Endothelial cell of umbilical vein (primary cell): ENCODE measurements around the gene BMP8B. TPM values are rescaled to one million over a fixed set of nuclear protein-coding genes. Genes with fewer than 3 reads are reported as not detected.
"Not testable (repeated sequence)": the region's sequence is repeated elsewhere in the genome, so short reads cannot be mapped to it uniquely, and the experiment has no call there.

Source experiments
- BruUV-seq: library from RNA; stranded (reverse); fragments of 400-500 nt; replicated peaks from 2 replicates; lab custom pipeline; 2021; lab: Mats Ljungman, UMichigan
- CTCF ChIA-PET: fragments of 300-600, 350-600 bp; sonication (Branson Sonifier 250); formaldehyde crosslinking; loops from one replicate; lab custom pipeline; 2021; ENCODE audit warnings: antibody characterized with exemption, inconsistent platforms; lab: Charles Lee
- POLR2A ChIA-PET: fragments of 300-600, 350-600 bp; sonication (Branson Sonifier 250); formaldehyde crosslinking; loops from one replicate; lab custom pipeline; 2021; ENCODE audit warnings: antibody characterized with exemption, inconsistent platforms; lab: Charles Lee
- DNase-seq: peaks from one replicate; pipeline ENCODE4 v3.0.0-alpha.2; 2011; ENCODE audit warnings: low read depth, low spot score
- FAIRE-seq: peaks from 2 replicates; lab custom pipeline; 2011; peaks lifted over from hg19 to GRCh38; lab: Jason Lieb, UNC
- H2AFZ ChIP-seq: 2 replicates; pipeline ENCODE4 v1.6.0; 2012; ENCODE audit warnings: low read depth, low read length, control low read depth, inconsistent platforms
- H3K27ac ChIP-seq: 2 replicates; pipeline ENCODE4 v1.5.1; 2011; ENCODE audit warnings: low read depth, mild to moderate bottlenecking, control low read depth, low read length, moderate library complexity; ENCODE audit not compliant: insufficient read depth
- H3K27me3 ChIP-seq, 2 experiments: 2 replicates each; pipeline versions ENCODE4 v1.6.0 to v1.6.1; 2011; ENCODE audit warnings: low read length in 2 of 2, mixed read lengths in 1 of 2; ENCODE audit not compliant: control insufficient read depth in 2 of 2, insufficient read depth in 2 of 2
- H3K36me3 ChIP-seq, 2 experiments: 2 replicates in 1 of 2; 3 replicates in 1 of 2; pipeline ENCODE4 v1.5.1; 2011; ENCODE audit warnings: low read length in 2 of 2, mild to moderate bottlenecking in 1 of 2, moderate library complexity in 1 of 2; ENCODE audit not compliant: control insufficient read depth in 2 of 2, insufficient read depth in 2 of 2; ENCODE audit errors: extremely low read depth in 1 of 2
- H3K4me1 ChIP-seq: 3 replicates; pipeline ENCODE4 v1.5.1; 2011; ENCODE audit warnings: mild to moderate bottlenecking, low read length; ENCODE audit not compliant: control insufficient read depth, insufficient read depth; ENCODE audit errors: extremely low read depth
- H3K4me2 ChIP-seq: 2 replicates; pipeline ENCODE4 v1.6.1; 2011; ENCODE audit warnings: low read length, control low read depth, mixed read lengths; ENCODE audit not compliant: insufficient read depth
- H3K4me3 ChIP-seq, 3 experiments: fragments of 200-600 bp in 1 of 3; sonication (generic), shearing (Covaris generic) in 1 of 3; replicated peaks in 1 of 3; 2 replicates each; pipeline ENCODE4 v1.5.1; 2011 to 2016; ENCODE audit warnings: control low read depth in 3 of 3, low read length in 3 of 3, mild to moderate bottlenecking in 2 of 3, inconsistent platforms in 1 of 3, low read depth in 1 of 3, moderate library complexity in 1 of 3; ENCODE audit not compliant: insufficient read depth in 1 of 3
- H3K79me2 ChIP-seq: 2 replicates; pipeline ENCODE4 v1.6.0; 2012; ENCODE audit warnings: low read length, inconsistent platforms; ENCODE audit not compliant: control insufficient read depth, insufficient read depth
- H3K9ac ChIP-seq: replicated peaks from 2 replicates; pipeline ENCODE3; 2011; ENCODE audit warnings: low read length, control low read depth; ENCODE audit not compliant: insufficient read depth; ENCODE audit errors: extremely low read depth
- H3K9me1 ChIP-seq: replicated peaks from 3 replicates; pipeline ENCODE4 v1.6.0; 2011; ENCODE audit warnings: mild to moderate bottlenecking, low read length; ENCODE audit not compliant: control insufficient read depth, insufficient read depth; ENCODE audit errors: extremely low read depth
- H3K9me3 ChIP-seq: replicated peaks from 2 replicates; pipeline ENCODE4 v1.5.1; 2012; ENCODE audit warnings: low read length, inconsistent platforms; ENCODE audit not compliant: control insufficient read depth, insufficient read depth
- H4K20me1 ChIP-seq: replicated peaks from 2 replicates; pipeline ENCODE3; 2011; ENCODE audit warnings: mild to moderate bottlenecking, low read length; ENCODE audit not compliant: control insufficient read depth, insufficient read depth; ENCODE audit errors: extremely low read depth
- EZH2 ChIP-seq: IDR thresholded peaks from 2 replicates; pipeline ENCODE4 v1.6.1; 2012; ENCODE audit warnings: borderline replicate concordance, low read depth, mild to moderate bottlenecking, moderate library complexity, low read length, inconsistent platforms; ENCODE audit not compliant: severe bottlenecking
- GATA2 ChIP-seq: IDR thresholded peaks from 2 replicates; pipeline ENCODE4 v1.7.0; 2011; ENCODE audit warnings: low read depth, mild to moderate bottlenecking, moderate library complexity, mixed read lengths, low read length; ENCODE audit not compliant: insufficient read length, insufficient read depth
- JUN ChIP-seq: IDR thresholded peaks from 2 replicates; pipeline ENCODE4 v1.6.1; 2011; ENCODE audit warnings: borderline replicate concordance, low read depth; ENCODE audit not compliant: insufficient read length, insufficient read depth
- POLR2AphosphoS5 ChIP-seq: IDR thresholded peaks from 2 replicates; pipeline ENCODE4 v1.6.1; 2012; ENCODE audit warnings: low read depth, mild to moderate bottlenecking, control low read depth, low read length, moderate library complexity; ENCODE audit not compliant: insufficient read depth
- dilution Hi-C: fragments of 300-500 bp; cut with MboI; formaldehyde crosslinking; loops from one replicate; pipeline ENCODE4 v1.15.0; 2019; ENCODE audit warnings: low sequenced_read_pairs; ENCODE audit not compliant: extremely low pct_ligation_motif_present
- intact Hi-C: fragments of 100-400 bp; cut with micrococcal nuclease; formaldehyde crosslinking; loops from one replicate; pipeline ENCODE4 v1.10.0; 2022
- polyA plus RNA-seq, 4 experiments: library from polyadenylated mRNA; depleted of rRNA in 3 of 4; stranded (reverse) in 3 of 4; unstranded in 1 of 4; fragments of >200 nt; gene quantifications; 2 replicates each; pipeline versions ENCODE4 v1.2.1 to v1.2.3, GENCODE V29; 2011 to 2012; ENCODE audit warnings: missing spikeins in 1 of 4
- total RNA-seq: library from RNA; stranded (reverse); gene quantifications from 2 replicates; pipeline ENCODE4 v1.2.3, GENCODE V29; 2021
- TF ChIP-seq, protein P1 (sequence below): IDR thresholded peaks from 2 replicates; pipeline ENCODE4 v1.6.1; 2011; ENCODE audit not compliant: insufficient read depth, insufficient read length

The BMP8B gene
- total and polyA plus RNA-seq, 2 donors (not counting 3 experiments of a cell fraction or from before 2014, with no cell fraction given) = 0.07 TPM; not detected in 1

DNA sequence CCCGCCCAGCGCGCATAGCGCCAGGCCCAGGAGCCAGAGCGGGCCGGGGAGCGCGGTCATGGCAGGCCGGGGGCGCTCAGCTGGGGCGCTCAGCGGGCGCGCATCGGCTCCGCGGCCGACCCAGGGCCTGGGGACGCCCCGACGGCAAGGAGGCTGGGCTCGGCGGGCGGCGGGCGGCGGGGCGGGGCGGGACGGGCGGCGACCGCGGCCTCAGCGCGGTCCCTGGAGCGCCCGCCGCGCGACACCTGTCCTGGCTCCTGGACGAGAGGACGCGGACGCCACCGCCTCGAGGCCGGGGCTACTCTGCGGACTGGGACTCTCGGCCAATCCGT, 273 bp downstream of the BMP8B start:
- no peak overlapping the region for H3K27ac ChIP-seq
- peaks cover 3% of the 10 kb centered on the region for H3K4me1 ChIP-seq
- ChIA-PET POLR2A (interaction anchor here (0.6 kb wide), 1 partner anchor 224 kb away, joined by 4 read pairs; no protein-coding TSS in a partner anchor), CTCF (interaction anchor here (0.6 kb wide), 1 partner anchor 87 kb away, joined by 3 read pairs; no protein-coding TSS in a partner anchor)
- no peaks in the 10 kb centered on the region for H3K79me2 ChIP-seq
- H3K36me3 ChIP-seq = no peaks in the 10 kb centered on the region
- dilution Hi-C loops (no loop called here), intact Hi-C loops (no loop called here)
- peak overlapping the region; percentile 70 for H2AFZ ChIP-seq
- no peaks in the 10 kb centered on the region for H3K9me1 ChIP-seq
- DNase-seq (no peak), FAIRE-seq (no peak)
- no peak overlapping the region for H3K9ac ChIP-seq
- no peaks in the 10 kb centered on the region for H3K9me3 ChIP-seq
- peak overlapping the region; percentile 31 for H3K4me2 ChIP-seq
- peak overlapping the region in 2 of 3 experiments; percentile 5 to 22 for H3K4me3 ChIP-seq
- H3K27me3 ChIP-seq = peaks cover 19 to 31% of the 10 kb centered on the region in 2 experiments
- TF ChIP-seq POLR2AphosphoS5 = no peak
- TF ChIP-seq GATA2 = no peak
- no peak for TF ChIP-seq JUN
- TF ChIP-seq, protein P1, sequence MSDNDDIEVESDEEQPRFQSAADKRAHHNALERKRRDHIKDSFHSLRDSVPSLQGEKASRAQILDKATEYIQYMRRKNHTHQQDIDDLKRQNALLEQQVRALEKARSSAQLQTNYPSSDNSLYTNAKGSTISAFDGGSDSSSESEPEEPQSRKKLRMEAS = no peak
- TF ChIP-seq EZH2 = peak; percentile 59
- BruUV-seq = no TSS peak
- H4K20me1 ChIP-seq = no peaks in the 10 kb centered on the region

- FAIRE-seq = peak; percentile 24
- H3K4me3 ChIP-seq, intact Hi-C loops, DNase-seq, H3K9me3 ChIP-seq, H3K9me1 ChIP-seq, H4K20me1 ChIP-seq, H3K9ac ChIP-seq, H2AFZ ChIP-seq, H3K36me3 ChIP-seq, dilution Hi-C loops, H3K27ac ChIP-seq, CTCF ChIA-PET, BruUV-seq, H3K79me2 ChIP-seq, H3K4me1 ChIP-seq, H3K4me2 ChIP-seq: not testable (repeated sequence)
- peak; percentile 62 for TF ChIP-seq EZH2
- POLR2A ChIA-PET = interaction anchor here (0.6 kb wide), 1 partner anchor 224 kb away, joined by 4 read pairs; no protein-coding TSS in a partner anchor
- peaks cover 19 to 31% of the 10 kb centered on the region in 2 experiments for H3K27me3 ChIP-seq
These were observed 701 bp downstream of the BMP8B start for GRCh38 chr1:39787964-39788363.
